Astrocyte of the cerebellum (primary cell): ENCODE results near the gene IVD.
A peak's percentile ranks its signal among the peaks of the same experiment; 100 is the strongest.

ENCODE experiments used
- DNase-seq: peaks from one replicate; pipeline ENCODE4 v3.0.0-alpha.2; 2011; ENCODE audit warnings: low read depth
- H3K4me3 ChIP-seq: 2 replicates; pipeline ENCODE4 v1.5.1; 2011; ENCODE audit warnings: mild to moderate bottlenecking, low read depth, low read length, moderate library complexity
- CTCF ChIP-seq: IDR thresholded peaks from 2 replicates; pipeline ENCODE4 v1.5.1; 2012; ENCODE audit warnings: low read length, low read depth, moderate library complexity, mild to moderate bottlenecking; ENCODE audit errors: missing control alignments
- in situ Hi-C: cut with HindIII; loops from 2 replicates; pipeline ENCODE4 v1.10.0; 2017; ENCODE audit warnings: low sequenced_read_pairs

IVD gene

GRCh38 chr15:40382580-40383456 is 22.8 kb upstream of the IVD start, which contains the start of gene KNSTRN:
TSS of gene KNSTRN (plus strand) at chr15:40382721. CDS start at chr15:40382836, 115 bp downstream.
- H3K4me3 ChIP-seq: peak within 1 kb of the TSS; percentile 75
- in situ Hi-C loops: no loop called here
- peak; percentile 80 for DNase-seq
- no peak for TF ChIP-seq CTCF

- DNase-seq: no peak
- no peak for TF ChIP-seq CTCF
- in situ Hi-C loops: loop anchor here (5.0 kb wide), 1 partner anchor 59 kb away; no protein-coding TSS in a partner anchor
- H3K4me3 ChIP-seq: no peak overlapping the region
Measured at GRCh38 chr15:40386480-40386879, 19.1 kb upstream of the IVD start.

GRCh38 chr15:40388941-40389823 is 16.4 kb upstream of the IVD start:
- no peak for DNase-seq
- in situ Hi-C loops: loop anchor here (5.0 kb wide), 1 partner anchor 62 kb away; no protein-coding TSS in a partner anchor
- TF ChIP-seq CTCF: no peak
- no peak overlapping the region for H3K4me3 ChIP-seq

- DNase-seq: no peak
- no peak overlapping the region for H3K4me3 ChIP-seq
- no peak for TF ChIP-seq CTCF
- in situ Hi-C loops: loop anchor here (5.0 kb wide), 1 partner anchor 63 kb away; no protein-coding TSS in a partner anchor
Measured at GRCh38 chr15:40389824-40390595, 15.6 kb upstream of the IVD start.

- TF ChIP-seq CTCF: no peak
- DNase-seq: no peak
- in situ Hi-C loops: no loop called here
- H3K4me3 ChIP-seq: no peak overlapping the region
Measured at GRCh38 chr15:40392986-40393948, 12.3 kb upstream of the IVD start.
